HCT116 (cell line): ENCODE measurements around the gene NHLH1. TPM values are rescaled to one million over a fixed set of nuclear protein-coding genes. Genes with fewer than 3 reads are reported as not detected.

Source experiments
- ATAC-seq: fragments of 200-7000 bp; cut with Tn5 transposase; 2 replicates; pipeline ENCODE4 v1.9.1; 2020; ENCODE audit warnings: mild to moderate bottlenecking, moderate library complexity
- BruUV-seq: library from RNA; stranded (reverse); fragments of 400-500 nt; replicated peaks from 2 replicates; lab custom pipeline; 2021; lab: Mats Ljungman, UMichigan
- CTCF ChIA-PET: fragments of 300-600 bp; sonication (Branson Sonifier 250); formaldehyde crosslinking; loops from one replicate; lab custom pipeline; 2021; ENCODE audit warnings: antibody characterized with exemption; lab: Charles Lee
- POLR2A ChIA-PET: fragments of 300-600, 350-600 bp; sonication (Branson Sonifier 250); formaldehyde crosslinking; loops from one replicate; lab custom pipeline; 2021; ENCODE audit warnings: antibody characterized with exemption; lab: Charles Lee
- RAD21 ChIA-PET, 2 experiments: fragments of 300-600 bp; sonication (Branson Sonifier 250); formaldehyde crosslinking; loops; one replicate each; lab custom pipeline; 2023; ENCODE audit warnings: low total read pairs in 2 of 2; ENCODE audit not compliant: uncharacterized antibody in 2 of 2, unreplicated experiment in 2 of 2, low non-redundant PET in 1 of 2; lab: Charles Lee
- DNase-seq: peaks from one replicate; pipeline ENCODE4 v3.0.0-alpha.2; 2010; ENCODE audit warnings: low read depth, low spot score
- H2AFZ ChIP-seq: fragments of 200-600 bp; shearing (Covaris generic), sonication (generic); 2 replicates; pipeline ENCODE4 v1.6.1; 2017; ENCODE audit warnings: low read depth, mixed run types, mixed read lengths, antibody characterized with exemption, low read length; ENCODE audit not compliant: poor library complexity, severe bottlenecking
- H3K27ac ChIP-seq: 2 replicates; pipeline ENCODE4 v1.5.1; 2012; ENCODE audit warnings: low read depth, low read length
- H3K27me3 ChIP-seq: fragments of 200-600 bp; sonication (generic); 2 replicates; pipeline ENCODE4 v1.6.1; 2016; ENCODE audit warnings: mixed run types, low read length, mixed read lengths; ENCODE audit not compliant: insufficient read depth
- H3K36me3 ChIP-seq, 2 experiments: fragments of 200-500 bp in 1 of 2; fragments of 200-600 bp in 1 of 2; sonication (Bioruptor generic) in 1 of 2; sonication (generic) in 1 of 2; 2 replicates each; pipeline versions ENCODE4 v1.5.1 to v1.6.1; 2014 to 2016; ENCODE audit warnings: low read length in 2 of 2, inconsistent platforms in 1 of 2, mixed read lengths in 1 of 2, mixed run types in 1 of 2; ENCODE audit not compliant: insufficient read depth in 2 of 2, control insufficient read depth in 1 of 2
- H3K4me1 ChIP-seq, 2 experiments: fragments of 200-600 bp in 1 of 2; sonication (generic) in 1 of 2; 2 replicates each; pipeline versions ENCODE4 v1.5.1 to v1.6.1; 2012 to 2017; ENCODE audit warnings: low read length in 2 of 2, inconsistent platforms in 1 of 2, mild to moderate bottlenecking in 1 of 2, mixed read lengths in 1 of 2, mixed run types in 1 of 2, moderate library complexity in 1 of 2; ENCODE audit not compliant: insufficient read depth in 2 of 2, control insufficient read depth in 1 of 2
- H3K4me2 ChIP-seq: fragments of 200-600 bp; sonication (generic); 2 replicates; pipeline ENCODE4 v1.6.1; 2017; ENCODE audit warnings: mixed run types, low read length, mixed read lengths
- H3K4me3 ChIP-seq, 2 experiments: fragments of 200-600 bp in 1 of 2; sonication (generic) in 1 of 2; replicated peaks in 1 of 2; 2 replicates each; pipeline ENCODE4 v1.5.1; 2011 to 2016; ENCODE audit warnings: low read length in 2 of 2, control low read depth in 1 of 2, low read depth in 1 of 2, mild to moderate bottlenecking in 1 of 2, mixed read lengths in 1 of 2, mixed run types in 1 of 2
- H3K79me2 ChIP-seq: fragments of 200-600 bp; sonication (generic); 2 replicates; pipeline ENCODE4 v1.6.1; 2017; ENCODE audit warnings: mild to moderate bottlenecking, mixed run types, low read length, moderate library complexity, mixed read lengths; ENCODE audit not compliant: insufficient read depth
- H3K9ac ChIP-seq: fragments of 200-600 bp; sonication (generic); 2 replicates; pipeline ENCODE4 v1.6.1; 2016; ENCODE audit warnings: low read length, mixed read lengths
- H3K9me2 ChIP-seq: fragments of 200-600 bp; sonication (generic), shearing (Covaris generic); 2 replicates; pipeline ENCODE4 v1.6.1; 2017; ENCODE audit warnings: mixed run types, mild to moderate bottlenecking, moderate library complexity; ENCODE audit not compliant: insufficient read depth
- H3K9me3 ChIP-seq, 2 experiments: fragments of 200-500 bp in 1 of 2; fragments of 200-600 bp in 1 of 2; sonication (Bioruptor generic) in 1 of 2; sonication (generic) in 1 of 2; 2 replicates each; pipeline ENCODE4 v1.6.1; 2014 to 2017; ENCODE audit warnings: low read length in 2 of 2, mixed read lengths in 2 of 2, inconsistent platforms in 1 of 2, low read depth in 1 of 2, mild to moderate bottlenecking in 1 of 2, mixed run types in 1 of 2, moderate library complexity in 1 of 2; ENCODE audit not compliant: control insufficient read depth in 1 of 2, insufficient read depth in 1 of 2
- H4K20me1 ChIP-seq: fragments of 200-600 bp; sonication (generic), shearing (Covaris generic); 2 replicates; pipeline ENCODE4 v1.6.1; 2017; ENCODE audit warnings: mixed run types, mild to moderate bottlenecking, moderate library complexity; ENCODE audit not compliant: insufficient read depth
- ATF3 ChIP-seq: IDR thresholded peaks from 2 replicates; pipeline ENCODE4 v1.6.1; 2012
- CTCF ChIP-seq, 3 experiments: fragments of 200-600 bp in 1 of 3; sonication (generic) in 1 of 3; IDR thresholded peaks in 2 of 3; conservative IDR thresholded peaks in 1 of 3; 2 replicates each; pipeline ENCODE4 v1.5.1; 2012 to 2017; ENCODE audit warnings: low read depth in 2 of 3, low read length in 2 of 3, antibody characterized with exemption in 1 of 3, borderline replicate concordance in 1 of 3, control low read depth in 1 of 3, mild to moderate bottlenecking in 1 of 3, mixed read lengths in 1 of 3, mixed run types in 1 of 3, moderate library complexity in 1 of 3; ENCODE audit not compliant: insufficient read depth in 1 of 3
- EZH2phosphoT487 ChIP-seq: fragments of 200-600 bp; IDR thresholded peaks from 2 replicates; pipeline ENCODE4 v1.6.1; 2018; ENCODE audit warnings: antibody characterized with exemption, borderline replicate concordance
- FOSL1 ChIP-seq: IDR thresholded peaks from 2 replicates; pipeline ENCODE4 v1.6.1; 2012; ENCODE audit warnings: low read depth
- JUND ChIP-seq: IDR thresholded peaks from 2 replicates; pipeline ENCODE4 v1.6.1; 2012
- POLR2A ChIP-seq: IDR thresholded peaks from 2 replicates; pipeline ENCODE4 v1.7.0; 2011; ENCODE audit warnings: borderline replicate concordance; ENCODE audit not compliant: insufficient read depth, insufficient read length; ENCODE audit errors: extremely low read depth
- RAD21 ChIP-seq: IDR thresholded peaks from 2 replicates; pipeline ENCODE4 v1.6.1; 2012; ENCODE audit warnings: low read depth, mild to moderate bottlenecking
- REST ChIP-seq: IDR thresholded peaks from 2 replicates; pipeline ENCODE4 v1.6.1; 2012; ENCODE audit warnings: low read depth
- intact Hi-C: fragments of 100-400 bp; cut with micrococcal nuclease; formaldehyde crosslinking; loops from 2 replicates; pipeline ENCODE4 v1.10.0; 2022
- total RNA-seq: library from RNA; stranded (reverse); gene quantifications from one replicate; pipeline ENCODE4 v1.2.1, GENCODE V29; 2021; ENCODE audit not compliant: unreplicated experiment

The NHLH1 gene
- total RNA-seq, 1 experiment from 2014 or later, result 0.12 TPM

- Histone ChIP-seq H4K20me1 (no peaks in the 10 kb centered on the region), H3K9ac (no peak overlapping the region), H3K27ac (no peak overlapping the region), H3K9me2 (no peaks in the 10 kb centered on the region), H3K9me3 (no peaks in the 10 kb centered on the region), H3K27me3 (no peaks in the 10 kb centered on the region), H2AFZ (no peak overlapping the region), H3K4me3 (no peak overlapping the region), H3K36me3 (peaks cover 30 to 39% of the 10 kb centered on the region in 2 experiments; a peak in 3 of 4 replicates), H3K79me2 (no peaks in the 10 kb centered on the region), H3K4me2 (no peak overlapping the region), H3K4me1 (no peaks in the 10 kb centered on the region)
- CTCF ChIA-PET, result no interaction called here
- no peak for ATAC-seq
- no peak for TF ChIP-seq CTCF (IDR thresholded peaks at IDR 0.05 in 2 of 3, conservative IDR thresholded peaks at IDR 0.05 in 1 of 3; ENCODE audit: borderline replicate concordance in 1 of 3, insufficient read depth in 1 of 3, low read depth in 2 of 3, low read length in 2 of 3)
- no peak for TF ChIP-seq POLR2A
- TF ChIP-seq RAD21, result no peak
- no peak for TF ChIP-seq FOSL1
- intact Hi-C loops, result no loop called here
- no peak for DNase-seq
- RAD21 ChIA-PET, result no interaction called here
- POLR2A ChIA-PET, result no interaction called here
- no TSS peak for BruUV-seq
These were observed 9.4 kb upstream of the NHLH1 start for GRCh38 chr1:160357286-160358002.

GRCh38 chr1:160358073-160358472 lies 8.8 kb upstream of the NHLH1 start:
- no peaks in the 10 kb centered on the region for H3K4me1 ChIP-seq
- ChIA-PET RAD21 (no interaction called here), POLR2A (no interaction called here), CTCF (no interaction called here)
- ATAC-seq (no peak), DNase-seq (no peak)
- intact Hi-C loops, result no loop called here
- peaks cover 24 to 36% of the 10 kb centered on the region in 2 experiments; a peak in 3 of 4 replicates for H3K36me3 ChIP-seq
- H3K9me3 ChIP-seq, result no peaks in the 10 kb centered on the region
- H2AFZ ChIP-seq, result no peak overlapping the region
- TF ChIP-seq EZH2phosphoT487 (no peak), REST (no peak), ATF3 (no peak), RAD21 (no peak), FOSL1 (no peak), JUND (no peak), CTCF (IDR thresholded peaks at IDR 0.05 in 2 of 3, conservative IDR thresholded peaks at IDR 0.05 in 1 of 3; ENCODE audit: borderline replicate concordance in 1 of 3, insufficient read depth in 1 of 3, low read depth in 2 of 3, low read length in 2 of 3) (no peak)
- BruUV-seq, result no TSS peak
- no peak overlapping the region for H3K4me2 ChIP-seq
- H4K20me1 ChIP-seq, result no peaks in the 10 kb centered on the region
- H3K27ac ChIP-seq, result no peak overlapping the region
- no peaks in the 10 kb centered on the region for H3K9me2 ChIP-seq
- no peak overlapping the region for H3K9ac ChIP-seq
- H3K4me3 ChIP-seq, result no peak overlapping the region
- H3K27me3 ChIP-seq, result no peaks in the 10 kb centered on the region
- no peaks in the 10 kb centered on the region for H3K79me2 ChIP-seq
